GM19240 (cell line): ENCODE results near the gene ACY1.

Source experiments
- DNase-seq: peaks from one replicate; pipeline ENCODE4 v3.0.0; 2011; ENCODE audit warnings: low spot score; ENCODE audit not compliant: insufficient read length

Gene ACY1

GRCh38 chr3:52004163-52004787 lies 20.9 kb downstream of the ACY1 start:
- DNase-seq, result no peak

DNA sequence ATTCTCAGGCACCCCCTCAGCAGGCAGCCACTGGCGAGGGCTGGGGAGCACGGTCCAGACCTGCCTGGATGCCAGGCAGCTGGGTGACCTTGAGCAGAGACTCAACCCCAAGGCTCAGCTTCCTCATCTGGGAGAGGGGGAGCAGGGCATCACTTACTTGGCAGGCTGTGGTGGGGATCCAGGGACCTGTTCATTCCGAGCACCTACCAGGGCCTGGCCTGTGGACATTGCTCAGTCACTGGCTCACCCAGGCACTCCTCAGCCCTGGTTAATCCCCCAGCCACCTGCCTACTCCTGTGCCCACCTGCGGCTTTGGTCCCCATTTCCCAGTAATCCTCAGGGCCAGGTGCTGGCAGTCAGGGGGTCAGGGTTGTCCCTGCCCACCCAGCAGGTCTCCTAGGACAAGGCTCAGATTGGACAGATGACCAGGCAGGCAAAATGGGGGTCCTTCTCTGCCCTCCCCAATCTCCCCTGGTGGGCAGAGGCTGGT lies 21.6 kb downstream of the ACY1 start:
- no peak for DNase-seq

- DNase-seq, result no peak
These were observed 22.2 kb downstream of the ACY1 start for GRCh38 chr3:52005571-52005986.

DNA sequence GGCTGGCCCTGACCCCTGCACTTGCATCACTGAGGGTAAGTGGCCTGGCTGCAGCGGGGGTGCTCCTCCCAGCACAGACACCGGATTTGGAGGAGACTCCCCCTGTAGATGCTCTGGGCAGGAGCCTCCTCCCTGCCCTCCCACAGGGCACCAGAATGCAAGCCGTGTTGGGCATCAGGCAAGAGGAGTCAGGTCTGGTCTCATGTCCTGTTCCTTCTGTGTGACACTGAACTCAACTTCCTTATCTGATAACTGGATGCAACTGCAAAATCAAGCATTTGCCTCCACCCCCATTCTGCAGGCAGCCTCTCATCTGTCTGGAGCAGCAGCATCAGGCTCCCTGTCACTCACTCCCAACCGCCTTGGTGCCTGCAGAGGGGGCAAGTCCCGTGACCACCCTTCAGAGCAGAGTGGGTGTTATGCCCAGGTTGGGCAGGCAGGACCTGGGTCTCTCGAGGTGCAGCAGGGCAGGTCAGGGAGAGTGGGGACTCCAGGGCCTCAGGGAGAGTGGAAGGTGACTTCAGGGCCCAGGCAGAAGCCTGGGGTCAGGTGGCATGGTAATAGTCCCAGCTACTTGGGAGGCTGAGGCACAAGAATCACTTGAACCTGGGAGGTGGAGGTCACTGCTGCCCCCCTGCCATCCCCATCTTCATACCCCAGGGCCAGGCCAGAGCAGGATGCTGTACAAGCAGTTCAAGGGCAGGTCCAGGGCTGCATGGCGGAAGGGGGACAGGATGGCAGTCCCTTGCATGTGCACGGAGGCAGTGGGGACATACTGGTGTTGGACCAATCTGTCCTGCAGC lies 22.9 kb downstream of the ACY1 start:
- DNase-seq, result no peak

DNA sequence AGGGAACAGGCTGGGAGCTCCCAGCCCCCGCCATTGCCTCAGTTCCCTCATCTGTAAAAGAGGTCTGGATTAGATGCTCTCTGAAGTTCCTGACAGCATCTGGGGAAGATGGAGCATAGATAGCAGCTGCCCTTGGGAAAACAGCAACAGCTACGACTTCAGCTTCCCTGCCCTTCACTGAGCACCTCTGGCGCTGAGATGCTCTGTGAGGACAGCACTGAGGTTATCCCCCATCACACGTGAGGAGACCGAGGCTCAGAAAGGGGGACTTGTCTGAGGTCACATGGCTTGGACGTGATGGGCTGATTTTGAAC lies 23.4 kb downstream of the ACY1 start:
- no peak for DNase-seq

- DNase-seq, result no peak
These were observed 24.0 kb downstream of the ACY1 start for GRCh38 chr3:52007291-52007690.

DNA sequence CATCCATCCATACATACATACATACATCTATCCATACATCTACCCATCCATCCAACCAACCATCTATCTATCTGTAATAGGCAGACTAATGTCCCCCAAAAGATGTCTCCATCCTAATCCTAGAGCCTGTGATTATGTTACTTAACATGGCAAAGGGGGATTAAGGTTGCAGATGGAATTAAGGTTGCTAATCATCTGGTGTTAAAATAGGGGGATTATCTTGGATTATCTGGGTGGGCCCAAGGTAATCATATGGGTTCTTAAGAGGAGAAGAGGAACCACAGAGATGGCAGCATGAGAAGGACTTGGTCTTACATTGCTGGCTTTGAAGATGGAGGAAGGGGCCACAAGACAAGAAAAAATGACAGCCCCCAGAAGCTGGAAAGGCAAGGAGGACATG lies 27.1 kb downstream of the ACY1 start:
- DNase-seq, result no peak

DNA sequence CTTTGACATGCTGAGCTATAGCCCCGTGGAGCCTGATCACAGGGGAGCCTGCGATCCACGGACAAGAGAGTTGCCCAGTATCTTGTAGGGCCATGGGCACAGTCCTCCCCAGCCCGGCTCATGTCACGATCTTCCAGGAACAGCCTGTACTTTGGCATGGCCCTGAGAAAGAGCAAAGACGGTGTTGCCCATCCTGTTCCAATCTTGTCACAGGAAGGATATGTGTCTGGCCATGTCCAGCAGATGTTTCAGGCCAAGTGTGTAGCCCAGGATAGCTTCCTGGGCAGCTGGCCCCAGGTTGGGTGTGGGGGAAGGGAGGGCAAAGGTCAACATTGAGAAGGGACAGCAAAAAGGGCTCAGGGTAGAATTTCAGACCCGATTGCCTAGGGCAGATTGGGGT lies 29.4 kb downstream of the ACY1 start:
- no peak for DNase-seq

DNA sequence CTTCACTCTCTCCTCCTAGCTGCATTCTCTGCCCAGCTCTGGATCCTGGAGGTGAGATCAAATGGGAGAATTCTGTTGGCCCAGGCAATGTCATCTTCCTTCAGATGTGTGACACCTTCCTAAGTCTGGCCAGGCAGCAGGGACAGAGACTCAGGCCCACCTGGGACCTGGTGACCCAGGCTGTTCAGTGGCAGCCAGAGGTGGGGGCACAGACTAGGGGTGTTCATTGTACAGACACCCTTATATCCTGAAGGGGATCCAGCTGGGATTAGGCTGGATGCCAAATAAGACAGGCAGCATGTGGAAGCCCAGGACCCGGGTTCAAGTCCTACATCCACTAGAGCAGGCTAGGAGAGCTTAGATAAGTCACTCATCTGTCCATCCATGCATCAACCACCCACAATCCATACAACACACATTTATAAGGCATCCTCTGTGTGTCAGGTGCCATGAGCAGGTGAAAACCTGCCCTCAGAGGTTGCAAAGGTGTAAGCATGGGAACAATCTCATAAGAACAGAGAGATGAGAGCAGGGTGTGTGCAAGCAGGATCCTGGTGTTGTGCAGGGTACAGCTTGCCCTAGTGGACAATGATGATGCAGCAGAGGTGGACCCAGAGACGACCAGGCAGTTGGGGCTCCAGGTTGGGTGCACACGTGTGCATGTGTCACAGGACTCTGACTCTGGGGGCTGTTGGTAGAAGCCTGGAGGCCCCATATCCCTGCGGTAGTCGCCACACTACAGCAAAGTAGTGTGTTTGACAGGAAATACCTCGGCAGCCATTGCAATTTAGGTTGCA lies 30.7 kb downstream of the ACY1 start:
- DNase-seq, result no peak

- DNase-seq, result no peak
These were observed 31.3 kb downstream of the ACY1 start for GRCh38 chr3:52014613-52015012.

- no peak for DNase-seq
These were observed 32.3 kb downstream of the ACY1 start for GRCh38 chr3:52015438-52016228.

GRCh38 chr3:52017586-52017985 lies 34.3 kb downstream of the ACY1 start:
- no peak for DNase-seq

GRCh38 chr3:52018319-52019000 lies 35.1 kb downstream of the ACY1 start:
- no peak for DNase-seq

GRCh38 chr3:52019352-52020080 lies 36.2 kb downstream of the ACY1 start:
- DNase-seq, result no peak

DNA sequence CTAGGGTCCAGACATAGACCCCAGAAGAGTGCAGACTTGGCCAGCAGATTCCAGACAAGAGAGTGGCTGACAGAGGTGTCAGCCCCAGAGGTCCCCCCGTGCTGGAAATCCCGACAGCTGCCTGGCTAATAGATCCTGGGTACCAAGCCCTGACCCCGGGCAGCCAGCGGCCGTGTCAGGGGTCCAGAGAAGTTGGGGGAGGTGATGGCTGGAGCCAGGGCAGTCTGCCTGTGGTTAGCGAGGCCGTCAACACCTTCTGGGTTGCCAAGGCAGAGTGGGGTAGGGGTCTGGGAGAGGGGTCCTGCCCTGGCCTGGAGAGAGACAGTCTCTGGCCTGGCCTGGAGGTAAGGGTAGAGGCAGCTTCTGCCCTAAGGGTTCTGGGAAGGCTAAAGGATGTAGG lies 37.5 kb downstream of the ACY1 start:
- no peak for DNase-seq

DNA sequence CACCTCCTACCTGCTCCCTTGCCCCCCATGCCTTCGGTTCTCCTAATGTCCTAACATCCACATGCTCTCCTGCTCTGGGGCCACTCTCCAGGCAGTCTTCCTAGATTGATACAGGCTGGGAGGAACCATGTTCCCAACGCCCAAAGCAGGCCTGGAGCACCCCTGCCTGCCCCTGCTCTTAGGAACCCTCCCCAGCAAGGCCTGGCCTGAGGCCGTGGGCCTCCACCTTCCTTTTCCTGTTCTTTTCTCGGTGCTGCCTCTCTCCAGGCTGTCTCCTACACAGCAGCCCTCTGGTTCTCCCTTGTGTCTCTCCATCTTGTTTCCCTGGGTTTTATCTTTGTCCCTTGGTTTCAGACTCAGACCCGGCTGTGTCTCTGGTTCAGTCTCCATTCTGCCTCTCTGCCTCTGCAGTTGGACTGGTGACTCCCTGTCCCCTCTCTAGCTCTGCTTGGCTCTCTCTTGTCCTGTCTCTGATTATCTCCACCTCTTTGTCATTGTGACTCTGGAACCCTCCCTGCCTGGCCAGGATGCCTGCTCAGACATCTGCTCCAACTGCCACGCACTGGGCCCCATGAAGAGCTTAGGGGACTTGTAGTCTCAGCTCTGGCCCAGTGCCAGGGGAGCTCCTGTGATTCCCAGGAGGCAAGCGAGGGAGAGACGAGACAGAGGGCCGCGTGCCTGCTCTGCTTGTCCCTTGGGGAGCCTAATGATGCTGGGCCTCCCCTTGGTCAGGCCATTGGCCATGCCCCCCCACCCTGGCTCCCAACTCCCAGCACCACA lies 38.3 kb downstream of the ACY1 start:
- DNase-seq, result no peak

- no peak for DNase-seq
These were observed 39.2 kb downstream of the ACY1 start for GRCh38 chr3:52022323-52023100.

DNA sequence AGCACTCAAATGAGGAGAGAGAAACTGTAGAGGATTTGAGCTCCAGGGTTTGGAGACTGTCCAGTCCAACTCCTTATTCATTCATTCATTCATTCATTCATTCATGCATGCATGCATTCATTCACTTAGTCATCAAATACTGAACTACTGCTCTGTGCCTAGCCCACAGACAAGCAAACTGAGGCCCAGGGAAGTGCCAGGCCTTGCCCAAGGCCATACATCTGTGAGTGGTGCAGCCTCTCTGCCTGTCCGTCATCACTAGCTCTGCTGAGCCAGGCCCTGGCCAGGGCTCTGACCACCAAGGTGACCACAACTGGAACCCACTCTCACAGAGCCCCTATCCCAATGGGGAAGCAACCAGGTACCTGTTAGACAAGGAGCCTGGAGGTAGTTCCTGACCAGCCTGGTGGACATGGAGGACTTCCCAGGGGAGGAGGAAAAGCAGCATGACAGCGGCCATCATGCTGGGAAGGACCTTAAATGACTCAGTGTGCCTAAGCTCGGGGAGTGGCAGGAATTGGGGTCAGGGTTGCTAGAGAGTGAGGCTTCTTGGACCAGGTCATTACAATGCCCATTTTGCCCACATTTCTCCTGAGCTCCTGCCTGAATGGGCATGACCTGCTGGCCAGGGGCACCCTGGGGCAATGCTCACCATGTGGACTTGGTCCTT lies 39.9 kb downstream of the ACY1 start:
- no peak for DNase-seq
